GM04504 (cell line): Measurements from ENCODE around the gene ASPG.
A peak's percentile ranks its signal among the peaks of the same experiment; 100 is the strongest.

ENCODE experiments used
- DNase-seq: peaks from one replicate; pipeline ENCODE4 v3.0.0-alpha.2; 2012; ENCODE audit warnings: low read depth

ASPG gene

DNA sequence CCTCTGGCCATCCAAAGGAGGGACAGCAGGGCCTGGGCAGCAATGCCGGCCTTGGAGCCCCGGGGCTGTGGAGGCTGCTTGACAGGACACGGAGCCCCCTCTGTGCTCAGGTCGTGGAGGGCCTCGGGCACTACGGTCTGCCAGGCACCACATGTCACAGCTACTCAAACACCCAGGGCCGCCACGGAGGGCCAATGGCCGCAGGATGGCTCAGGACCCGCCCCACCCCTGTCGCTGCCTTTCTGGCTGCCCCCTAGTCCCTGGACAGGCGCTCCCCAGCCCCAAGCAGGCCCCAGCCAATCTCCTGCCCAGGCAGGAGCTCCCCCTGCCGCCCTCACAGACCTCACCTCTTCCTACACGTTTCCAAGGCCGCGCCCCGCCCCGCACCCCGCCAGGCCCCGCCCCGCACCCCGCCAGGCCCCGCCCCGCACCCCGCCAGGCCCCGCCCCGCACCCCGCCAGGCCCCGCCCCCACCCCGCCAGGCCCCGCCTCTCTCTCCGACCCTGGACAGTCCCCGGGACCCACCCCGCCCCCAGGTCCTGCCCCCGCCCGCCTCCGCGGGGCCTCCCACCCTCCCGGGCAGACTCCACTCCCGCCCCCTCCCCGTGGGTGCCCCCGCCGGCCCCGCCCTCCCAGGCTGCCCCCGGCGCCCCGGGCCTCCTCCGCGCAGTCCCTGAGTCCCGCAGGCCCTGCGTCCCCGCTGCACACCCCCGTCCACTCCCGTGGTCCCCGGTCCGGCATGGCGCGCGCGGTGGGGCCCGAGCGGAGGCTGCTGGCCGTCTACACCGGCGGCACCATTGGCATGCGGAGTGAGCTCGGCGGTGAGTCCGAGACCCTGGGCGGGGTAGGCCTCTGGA lies at the start of gene ASPG:
Gene ASPG (plus strand): TSS at position 669 of the 857 bp plus-strand sequence. CDS start 71 bp downstream, at position 740.
- no peak for DNase-seq

DNA sequence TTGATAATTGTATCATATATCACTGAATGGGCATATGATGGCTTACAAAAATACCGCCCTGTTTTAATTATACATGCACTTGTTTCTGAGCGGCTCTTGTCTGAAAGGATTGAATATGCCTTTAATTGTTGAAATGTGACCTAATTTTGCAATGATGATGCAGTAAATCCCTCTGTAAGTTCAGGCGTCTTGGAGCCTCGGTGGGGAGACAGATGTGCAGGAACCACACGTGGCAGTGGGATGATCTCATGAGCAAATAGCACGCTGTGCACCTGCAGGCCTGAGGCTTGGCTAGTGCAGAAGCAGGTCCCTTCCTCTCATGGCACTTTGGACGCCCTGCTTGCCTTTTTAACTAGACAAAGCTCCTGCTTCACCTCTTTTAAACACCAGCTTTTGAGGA lies 49.3 kb upstream of the ASPG start:
- no peak for DNase-seq

DNA sequence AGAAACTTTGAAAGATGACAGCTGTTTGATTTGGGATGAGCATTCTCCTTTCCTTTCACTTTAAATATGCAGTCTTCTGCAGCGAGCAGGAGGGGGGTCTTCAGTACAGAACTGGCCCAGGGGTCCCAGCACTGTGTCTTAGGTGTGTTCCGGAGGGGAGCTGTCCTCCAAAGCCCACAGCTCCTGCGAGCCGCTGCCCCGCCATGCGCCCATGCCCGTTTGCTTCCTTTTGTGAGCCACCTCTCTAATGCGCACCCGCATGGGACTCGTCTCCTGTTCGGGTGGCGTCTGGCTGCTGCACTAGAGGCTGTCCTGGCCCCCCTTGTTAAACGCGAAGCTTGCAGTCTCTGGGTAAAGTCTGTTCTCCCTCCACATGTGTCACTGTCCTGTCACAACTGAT lies 48.4 kb upstream of the ASPG start:
- no peak for DNase-seq

DNA sequence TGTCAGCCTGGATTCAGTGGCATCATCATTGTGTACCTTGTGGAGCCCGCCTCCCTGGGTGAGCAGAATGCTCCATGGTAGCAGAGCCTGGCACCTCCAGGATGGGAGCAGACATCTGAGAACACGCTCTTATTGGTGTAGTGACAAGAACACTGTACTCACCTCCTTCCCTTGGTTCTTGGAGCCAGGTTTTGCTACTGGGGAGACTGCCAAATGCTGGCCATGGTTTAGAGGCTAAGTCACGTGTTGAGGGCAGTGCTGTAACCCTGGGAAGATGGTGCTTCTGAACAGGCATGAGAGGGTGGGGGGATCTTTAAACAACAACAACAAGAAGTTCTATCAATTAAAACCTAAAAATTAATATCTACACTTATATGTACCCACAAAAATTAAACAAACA lies 47.6 kb upstream of the ASPG start:
- no peak for DNase-seq

DNA sequence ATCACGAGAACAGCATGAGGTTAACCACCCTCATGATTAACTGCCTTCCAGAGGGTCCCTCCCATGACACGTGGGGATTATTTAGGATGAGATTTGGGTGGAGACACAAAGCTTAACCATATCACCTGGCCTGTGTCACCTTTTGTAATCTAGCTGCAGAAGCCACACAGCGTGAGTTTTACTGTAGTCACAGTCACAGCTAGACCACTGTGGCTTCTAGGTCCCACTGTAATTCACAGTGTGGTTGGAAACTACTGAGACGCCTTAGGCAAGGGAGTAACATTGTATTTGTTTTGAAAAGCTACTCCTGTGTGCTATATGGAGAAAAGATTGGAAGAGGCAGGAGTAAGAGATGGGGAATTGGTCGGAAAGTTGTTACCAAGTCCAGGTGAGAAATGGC lies 46.3 kb upstream of the ASPG start:
- DNase-seq = no peak

DNA sequence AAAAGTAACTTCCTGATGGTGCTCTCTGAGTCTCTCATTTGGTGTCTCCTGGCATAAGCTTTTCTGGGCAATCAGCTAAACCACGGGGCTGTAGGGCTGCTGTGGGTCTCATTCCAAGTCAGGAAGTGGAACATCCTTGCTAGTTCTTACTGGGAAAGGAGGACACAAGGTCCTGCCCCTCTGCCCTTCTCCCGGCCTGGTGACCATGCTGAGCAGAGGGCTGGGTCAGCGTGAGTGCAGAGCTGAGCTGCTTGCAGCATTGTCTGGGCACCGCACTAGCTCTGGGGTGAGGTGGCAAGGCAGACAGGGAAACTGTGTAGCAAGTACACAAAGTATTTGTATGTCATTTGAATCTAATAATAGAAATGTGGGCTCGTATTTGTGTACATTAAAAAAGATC lies 45.0 kb upstream of the ASPG start:
- no peak for DNase-seq

DNA sequence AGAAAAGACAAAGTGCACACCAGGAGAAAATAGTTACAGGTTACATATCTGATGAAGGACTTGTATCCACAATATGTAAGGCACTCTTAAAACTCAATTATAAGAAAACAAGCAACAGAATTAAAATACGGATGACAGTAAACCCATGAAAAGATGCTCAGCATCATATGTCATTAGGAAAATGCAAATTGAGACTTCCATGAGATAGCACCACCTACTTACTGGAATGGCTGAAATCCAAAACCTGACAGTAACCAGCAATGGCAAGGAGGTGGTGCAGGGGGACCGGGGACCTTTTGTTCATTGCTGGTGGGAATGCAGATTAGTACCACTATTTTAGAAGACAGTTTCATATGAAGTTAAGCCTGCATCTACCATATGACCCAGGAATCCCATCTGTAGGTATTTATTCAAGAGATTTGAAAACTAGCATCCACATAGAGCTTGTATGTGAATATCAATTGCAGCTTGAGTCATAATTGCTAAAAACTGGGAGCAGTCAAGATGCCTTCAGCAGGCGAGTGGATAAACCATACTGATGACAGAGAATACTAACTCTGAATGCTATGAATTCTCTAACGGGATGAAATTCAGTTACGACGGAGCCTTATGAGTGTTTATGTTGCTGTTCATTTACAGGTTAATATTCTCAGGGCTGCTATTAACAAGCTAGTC lies 43.9 kb upstream of the ASPG start:
- DNase-seq = no peak

DNA sequence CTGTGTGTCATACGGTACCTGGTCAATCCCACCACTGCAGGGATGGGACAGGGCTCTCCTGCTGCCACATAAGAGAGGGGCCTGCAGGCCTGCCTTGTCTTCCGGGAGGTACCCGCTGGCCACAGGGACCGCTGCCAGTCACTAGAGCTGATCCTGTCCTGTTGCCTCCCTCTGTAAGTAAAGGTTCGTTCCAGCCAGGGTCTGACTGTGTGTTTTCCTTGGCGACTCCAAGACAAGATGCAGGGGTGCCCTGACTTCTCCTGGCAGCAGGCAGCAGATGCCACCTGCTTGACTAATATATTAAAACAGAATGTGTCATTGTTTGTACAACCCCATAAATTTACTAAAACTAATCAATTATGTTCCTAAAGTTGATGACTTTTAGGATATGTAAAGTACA lies 41.5 kb upstream of the ASPG start:
- no peak for DNase-seq

DNA sequence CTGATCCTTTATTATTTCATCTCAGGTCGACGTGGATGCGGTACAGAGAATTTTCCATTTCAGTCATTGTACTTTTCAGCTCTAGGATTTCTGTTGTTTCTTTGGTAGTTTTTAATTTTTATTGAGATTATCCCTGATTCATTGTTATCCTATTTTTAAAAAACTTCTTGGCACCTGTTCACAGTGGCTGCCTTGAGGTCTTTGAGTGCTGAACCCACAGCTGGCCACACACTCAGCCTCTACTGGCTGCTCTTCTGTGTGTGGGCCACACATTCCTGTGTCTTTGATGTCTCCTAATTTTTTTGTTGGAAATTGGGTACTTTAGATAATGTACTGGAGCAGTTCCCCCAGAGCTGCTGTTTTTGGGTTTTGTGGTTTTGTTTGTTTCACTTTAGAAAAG lies 37.7 kb upstream of the ASPG start:
- no peak for DNase-seq

DNA sequence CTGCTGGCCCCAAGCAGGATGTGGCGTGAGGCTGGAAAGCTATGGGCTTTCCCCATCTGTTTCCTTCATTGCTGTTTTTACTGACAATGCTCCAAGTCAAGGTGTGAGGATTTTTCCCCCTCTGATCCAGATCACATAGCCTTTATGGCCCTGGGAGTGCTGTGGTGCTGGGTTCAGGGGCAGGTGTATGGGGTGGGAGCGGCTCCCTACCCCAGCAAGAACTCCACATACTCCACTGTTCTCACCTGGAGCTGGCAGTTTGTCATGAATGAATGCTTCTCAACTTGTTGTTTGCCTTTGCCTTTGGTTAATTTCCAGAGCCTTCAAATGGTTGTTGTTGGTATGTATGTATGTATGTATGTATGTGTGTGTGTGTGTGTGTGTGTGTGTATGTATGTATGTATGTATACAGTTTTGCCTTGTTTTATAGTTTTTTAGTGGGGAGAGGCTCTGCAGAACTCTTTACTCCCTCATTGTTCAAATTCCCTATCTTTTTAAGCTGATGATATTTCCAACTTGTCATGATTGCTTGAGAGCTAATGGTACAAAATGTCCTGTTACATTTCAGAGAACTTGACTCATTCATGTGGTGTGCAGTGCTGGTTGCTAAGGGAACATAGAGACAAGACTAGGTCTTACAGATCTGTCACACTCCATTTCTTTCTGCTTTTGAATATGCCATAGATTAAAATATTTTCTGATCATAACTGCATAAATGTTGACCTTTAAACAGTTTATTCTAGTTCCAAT lies 36.6 kb upstream of the ASPG start:
- no peak for DNase-seq

DNA sequence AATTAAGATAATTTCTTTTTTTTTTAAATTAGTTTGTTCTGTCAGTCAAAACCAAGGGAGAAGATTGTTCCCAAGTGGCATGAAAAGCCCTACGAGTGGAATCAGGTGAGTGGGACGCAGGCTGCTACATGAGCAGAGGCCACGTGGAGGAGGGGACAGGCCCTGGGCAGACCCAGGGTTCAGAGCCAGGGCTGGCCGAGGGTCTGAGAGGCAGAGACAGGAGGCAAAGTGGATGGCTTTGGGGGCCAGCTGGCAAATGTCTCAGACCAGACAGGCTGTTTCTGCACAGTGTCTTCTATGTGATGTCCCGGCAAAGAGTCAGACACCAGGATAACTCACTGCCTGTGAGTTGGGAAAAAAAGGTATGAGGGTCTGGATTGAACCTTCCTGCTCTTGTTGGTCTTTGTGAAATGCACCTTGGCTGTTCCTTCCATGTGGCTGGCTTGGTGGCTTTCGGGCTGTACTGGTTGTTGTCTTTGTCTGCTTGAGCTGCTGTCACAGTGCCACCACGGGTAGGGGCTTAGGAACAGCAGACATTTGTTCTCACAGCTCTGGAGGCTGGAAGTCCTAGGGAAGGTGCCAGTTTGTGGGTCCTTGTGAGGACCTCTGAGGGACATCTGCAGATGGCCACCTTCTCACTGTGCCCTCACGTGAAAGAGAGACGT lies 35.8 kb upstream of the ASPG start:
- DNase-seq = no peak

DNA sequence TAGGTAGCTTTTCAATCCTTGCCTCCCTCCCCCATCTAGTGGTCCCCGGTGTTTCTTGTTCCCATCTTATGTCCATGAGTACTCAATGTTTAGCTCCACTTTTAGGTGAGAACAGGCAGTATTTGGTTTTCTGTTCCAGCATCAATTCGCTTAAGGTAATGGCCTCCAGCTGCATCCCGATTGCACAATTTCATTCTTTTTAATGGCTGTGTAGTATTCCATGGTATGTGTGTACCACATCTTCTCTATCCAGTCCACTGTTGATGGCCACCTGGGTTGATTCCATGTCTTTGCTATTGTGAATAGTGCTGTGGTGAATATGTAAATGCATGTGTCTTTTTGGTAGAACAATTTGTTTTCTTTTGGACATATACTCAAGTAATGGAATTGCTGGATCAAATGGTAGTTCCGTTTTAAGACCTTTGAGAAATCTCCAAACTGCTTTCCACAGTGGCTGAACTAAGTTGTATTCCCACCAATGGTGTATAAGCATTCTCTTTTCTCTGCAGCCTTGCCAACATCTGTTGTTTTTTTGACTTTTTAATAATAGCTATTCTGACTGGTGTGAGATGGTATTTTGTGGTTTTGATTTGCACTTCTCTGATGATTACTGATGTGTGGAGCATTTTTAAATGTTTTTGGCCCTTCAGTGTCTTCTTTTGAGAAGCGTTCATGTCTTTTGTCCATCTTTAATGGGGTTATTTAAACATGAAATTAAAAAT lies 34.2 kb upstream of the ASPG start:
- no peak for DNase-seq

DNA sequence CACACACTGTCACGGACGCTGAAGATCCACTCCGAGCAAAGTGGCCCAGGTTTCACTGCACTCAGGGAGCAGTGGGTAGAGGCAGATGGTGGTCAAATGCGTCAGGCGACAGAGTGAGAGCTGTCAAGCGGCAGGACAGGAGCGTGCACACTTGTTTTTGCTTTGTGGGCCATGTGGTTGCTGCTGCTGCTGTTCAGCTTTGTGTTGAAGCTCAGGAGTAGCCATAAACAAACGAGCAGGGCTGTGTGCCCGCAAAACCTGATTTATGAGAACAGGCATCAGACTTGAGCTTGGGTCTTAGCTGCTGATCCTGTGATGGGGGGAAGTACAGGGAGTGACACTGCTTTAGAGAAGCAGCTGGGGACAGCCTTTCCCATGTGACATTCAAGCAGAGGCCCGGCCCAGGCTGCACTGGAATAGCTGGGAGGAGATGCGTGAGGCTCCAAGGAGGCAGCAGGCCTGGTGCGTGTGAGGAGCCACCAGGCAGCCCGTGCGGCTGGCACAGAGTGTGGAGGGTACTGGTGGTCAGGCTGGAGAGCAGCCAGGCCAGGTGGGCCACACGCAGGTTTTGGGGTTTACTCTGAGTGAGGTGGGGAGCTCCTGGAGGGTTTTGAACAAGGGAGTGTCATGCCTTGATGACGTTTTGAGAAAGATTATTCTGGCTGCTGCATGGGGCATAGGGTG lies 31.1 kb upstream of the ASPG start:
- DNase-seq = no peak

DNA sequence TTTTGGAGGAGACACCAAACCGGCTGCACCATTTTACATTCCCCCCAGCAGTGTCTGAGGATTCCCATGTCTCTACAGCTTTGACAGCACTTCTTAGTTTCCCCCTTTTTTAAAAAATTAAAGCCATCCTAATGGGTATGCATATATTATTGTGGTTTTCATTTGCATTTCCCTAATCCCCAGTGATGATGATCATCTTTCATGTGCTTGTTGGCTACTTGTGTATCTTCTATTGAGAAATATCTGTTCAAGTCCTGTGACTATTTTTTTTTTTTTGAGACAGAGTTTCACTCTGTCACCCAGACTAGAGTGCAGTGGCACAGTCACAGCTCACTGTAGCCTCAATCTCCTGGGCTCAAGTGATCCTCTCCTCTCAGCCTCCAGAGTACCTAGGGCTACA lies 23.2 kb upstream of the ASPG start:
- DNase-seq = no peak

DNA sequence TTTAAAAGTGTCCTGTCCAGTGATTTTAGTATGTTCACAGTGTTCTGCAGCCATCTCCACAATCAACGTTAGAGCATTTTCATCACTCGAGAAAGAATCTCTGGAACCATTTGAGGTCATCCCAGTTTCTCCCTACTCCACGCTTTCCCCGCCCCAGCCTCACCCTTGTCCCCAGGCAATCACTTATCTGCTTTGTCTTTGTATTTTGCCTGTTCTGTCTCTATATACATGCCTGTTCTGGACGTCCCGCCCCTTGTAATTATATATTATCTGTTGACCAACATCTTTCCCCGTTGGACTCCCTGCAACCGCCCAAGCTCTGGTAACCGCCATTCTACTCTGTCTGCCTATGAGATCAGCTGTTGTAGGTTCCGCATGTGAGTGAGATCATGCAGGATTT lies 21.5 kb upstream of the ASPG start:
- no peak for DNase-seq

DNA sequence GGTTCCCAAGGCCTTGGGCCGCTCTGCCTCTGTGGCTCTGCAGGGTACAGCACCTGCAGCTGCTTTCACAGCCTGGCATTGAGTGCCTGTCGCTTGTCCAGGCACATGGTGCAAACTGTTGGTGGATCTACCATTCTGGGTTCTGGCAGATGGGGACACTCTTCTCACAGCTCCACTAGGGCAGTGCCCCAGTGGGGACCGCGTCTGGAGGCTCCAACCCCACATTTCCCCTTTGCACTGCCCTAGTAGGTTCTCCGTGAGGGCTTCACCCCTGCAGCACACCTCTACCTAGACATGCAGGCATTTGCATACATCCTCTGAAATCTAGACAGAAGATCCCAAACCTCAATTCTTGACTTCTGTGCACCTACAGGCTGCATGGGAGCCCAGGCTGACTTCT lies 19.2 kb upstream of the ASPG start:
- no peak for DNase-seq

DNA sequence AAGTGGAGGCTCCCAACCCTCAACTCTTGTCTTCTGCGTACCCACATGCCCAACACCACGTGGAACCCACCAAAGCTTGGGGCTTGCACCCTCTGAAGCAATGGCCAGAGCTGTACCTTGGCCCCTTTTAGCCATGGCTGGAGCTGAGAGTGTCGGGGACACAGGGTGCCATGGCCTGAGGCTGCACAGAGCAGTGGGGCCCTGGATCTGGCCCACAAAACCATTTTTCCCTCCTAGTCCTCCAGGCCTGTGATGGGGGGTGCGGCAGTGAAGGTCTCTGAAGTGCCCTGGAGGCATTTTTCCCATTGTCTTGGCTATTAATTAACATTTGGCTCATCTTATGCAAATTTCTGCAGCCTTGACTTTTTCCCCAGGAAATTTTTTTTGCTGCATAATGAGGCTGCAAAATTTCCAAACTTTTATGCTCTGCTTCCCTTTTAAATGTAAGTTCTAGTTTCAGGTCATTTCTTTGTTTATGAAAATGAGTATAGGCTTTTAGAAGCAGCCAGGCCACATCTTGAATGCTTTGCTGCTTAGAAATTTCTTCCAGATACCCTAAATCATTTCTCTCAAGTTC lies 18.7 kb upstream of the ASPG start:
- no peak for DNase-seq

DNA sequence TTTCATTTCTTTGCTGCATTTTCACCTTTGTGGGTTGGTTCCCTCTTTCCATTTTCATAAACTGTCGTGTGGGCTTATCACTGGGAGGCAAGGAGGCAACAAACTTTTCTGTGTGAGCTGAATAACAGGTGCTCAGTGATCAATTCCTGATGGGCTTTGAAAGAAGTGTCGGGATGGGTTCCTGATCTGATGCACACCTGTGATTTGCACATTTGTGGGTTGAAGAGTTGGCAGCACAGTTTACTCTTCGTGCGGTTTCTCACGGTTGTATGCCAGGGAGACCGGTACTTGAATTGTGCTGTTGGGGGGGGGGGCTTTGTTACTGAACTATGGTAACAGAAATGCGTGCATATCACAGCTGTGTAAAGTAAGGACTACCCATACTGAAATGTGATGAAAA lies 16.0 kb upstream of the ASPG start:
- DNase-seq = no peak

DNA sequence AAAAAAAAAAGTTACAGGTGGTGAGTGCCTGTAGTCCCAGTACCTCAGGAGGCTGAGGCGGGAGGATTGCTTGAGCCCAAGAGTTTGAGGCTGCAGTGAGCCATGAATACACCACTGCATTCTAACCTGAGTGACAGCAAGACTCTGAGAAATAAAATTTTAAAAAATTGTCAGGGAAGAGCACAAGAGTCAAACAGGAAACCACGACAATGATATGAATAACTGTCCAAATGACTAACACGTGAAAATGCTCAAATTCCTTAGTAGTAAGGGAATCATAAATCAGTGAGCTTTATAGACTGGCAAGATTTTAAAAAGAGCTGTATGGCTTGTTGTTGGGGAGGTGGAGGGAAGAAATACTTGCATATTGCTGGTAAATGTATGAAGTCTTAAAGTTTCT lies 12.9 kb upstream of the ASPG start:
- DNase-seq = peak; percentile 1

DNA sequence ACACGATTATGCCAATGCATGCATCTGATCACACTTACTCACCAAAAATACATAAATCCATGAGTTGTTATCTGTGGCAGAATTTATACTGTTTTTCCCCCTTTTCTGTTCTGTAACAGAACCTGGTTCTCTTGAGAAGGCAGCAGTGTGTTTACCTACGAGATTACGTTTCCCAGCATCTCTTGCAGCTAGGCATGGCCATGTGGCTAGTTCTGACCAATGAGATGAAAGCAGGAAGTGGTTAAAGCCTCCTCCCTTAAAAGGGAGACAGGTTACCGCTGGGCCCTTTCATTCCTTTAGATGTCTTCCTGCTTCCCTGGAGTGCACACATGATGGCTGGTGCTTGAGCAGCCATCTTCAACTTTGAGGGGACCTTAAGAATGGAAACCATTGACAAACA lies 11.7 kb upstream of the ASPG start:
- no peak for DNase-seq
